Kidney (tissue), 14 donors: ENCODE measurements around the gene TCERG1L. TPM values are rescaled to one million over a fixed set of nuclear protein-coding genes. Genes with fewer than 3 reads are reported as not detected.
A peak's percentile ranks its signal among the peaks of the same experiment; 100 is the strongest.

Source experiments
- DNase-seq, 5 donors: peaks; one replicate each; pipeline ENCODE4 v3.0.0-alpha.2; 2013 to 2020
- FAIRE-seq: peaks from 2 replicates; lab custom pipeline; 2012; peaks lifted over from hg19 to GRCh38; lab: Jason Lieb, UNC
- H3K27ac ChIP-seq, 2 donors: one replicate each; pipeline ENCODE4 v1.7.0; 2013; ENCODE audit warnings: low read depth in 2 of 2, low read length in 2 of 2, inconsistent platforms in 1 of 2
- H3K27me3 ChIP-seq: one replicate; pipeline ENCODE4 v1.7.1; 2013; ENCODE audit warnings: low read length, inconsistent platforms; ENCODE audit not compliant: control insufficient read depth, insufficient read depth
- H3K36me3 ChIP-seq, 3 donors: one replicate each; pipeline versions ENCODE4 v1.7.0 to v1.7.1; 2013; ENCODE audit warnings: low read length in 3 of 3, control low read depth in 1 of 3, inconsistent platforms in 1 of 3; ENCODE audit not compliant: insufficient read depth in 3 of 3, control insufficient read depth in 2 of 3
- H3K4me1 ChIP-seq, 3 donors: one replicate each; pipeline versions ENCODE4 v1.7.0 to v1.7.1; 2013; ENCODE audit warnings: low read length in 3 of 3, inconsistent platforms in 1 of 3, low read depth in 1 of 3; ENCODE audit not compliant: control insufficient read depth in 2 of 3, insufficient read depth in 2 of 3
- H3K4me3 ChIP-seq, 3 donors: one replicate each; pipeline versions ENCODE4 v1.7.0 to v1.8.1; 2013; ENCODE audit warnings: low read length in 3 of 3, control low read depth in 1 of 3, inconsistent platforms in 1 of 3
- H3K9ac ChIP-seq, 3 donors: one replicate each; pipeline versions ENCODE4 v1.7.0 to v1.7.1; 2013; ENCODE audit warnings: low read length in 3 of 3, control low read depth in 1 of 3, inconsistent platforms in 1 of 3
- H3K9me3 ChIP-seq, 3 donors: one replicate each; pipeline versions ENCODE4 v1.7.0 to v1.7.1; 2013; ENCODE audit warnings: low read length in 3 of 3, control low read depth in 1 of 3, inconsistent platforms in 1 of 3; ENCODE audit not compliant: control insufficient read depth in 2 of 3, insufficient read depth in 1 of 3
- intact Hi-C: fragments of 100-400 bp; cut with DNase I; formaldehyde crosslinking; loops from one replicate; pipeline ENCODE4 v1.11.1; 2022
- polyA plus RNA-seq: library from polyadenylated mRNA; stranded (reverse); fragments of 350-450 nt; fragmentation: Illumina TruSeq; extraction: RNeasy Lipid Tissue Mini Kit (QIAGEN cat#74804); gene quantifications from one replicate; pipeline ENCODE4 v1.2.3, GENCODE V29; 2014; ENCODE audit warnings: low read depth, low replicate concordance; ENCODE audit not compliant: insufficient read depth
- total RNA-seq: library from RNA; stranded (reverse); fragmentation: NEBNext Ultra II Directional; extraction: Animal tissue kit (Norgen Biotek cat#: 25700); gene quantifications from one replicate; pipeline ENCODE4 v1.2.1, GENCODE V29; 2021
- TF ChIP-seq, protein P1 (sequence below): IDR thresholded peaks from 3 replicates; pipeline ENCODE4 v1.5.1; 2012; ENCODE audit warnings: mild to moderate bottlenecking, moderate library complexity, borderline replicate concordance; ENCODE audit not compliant: insufficient read depth; ENCODE audit errors: extremely low read depth
- donor health status: control.
- donor health status: control.
- donor health status: control.
- donor health status: control.
- donor health status: control.
- donor health status: DM: yes; HTN: yes; CAD: no.
- donor health status: Normal renal cell carcinoma (clear cell type).

Gene TCERG1L
- total and polyA plus RNA-seq, 2 donors from 2014 or later = not detected

DNA sequence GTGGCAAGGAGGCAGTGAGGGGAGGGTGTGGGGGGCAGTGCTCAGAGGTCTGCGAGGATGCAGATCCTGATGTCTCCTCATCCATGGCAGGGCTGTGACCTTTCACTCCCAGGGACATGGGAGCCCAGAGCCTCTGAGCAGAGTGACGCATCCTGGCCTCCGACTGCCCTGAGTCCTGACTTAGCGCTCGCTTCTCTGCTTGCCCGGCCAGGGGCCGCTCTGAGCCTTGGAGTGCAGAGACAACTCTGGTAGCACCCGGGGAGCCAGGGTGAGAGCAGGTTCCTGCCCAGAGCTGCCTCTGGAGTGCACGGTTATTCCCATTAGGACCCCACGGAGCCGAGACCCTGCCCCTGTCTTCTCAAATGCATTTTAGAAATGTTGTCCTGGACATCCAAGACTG, 188.0 kb downstream of the TCERG1L start:
- no peak overlapping the region for H3K27ac ChIP-seq
- H3K4me1 ChIP-seq = no peaks in the 10 kb centered on the region
- no peaks in the 10 kb centered on the region for H3K36me3 ChIP-seq
- intact Hi-C loops = no loop called here
- H3K9ac ChIP-seq = no peak overlapping the region
- no peaks in the 10 kb centered on the region for H3K9me3 ChIP-seq
- FAIRE-seq (no peak), DNase-seq (peak in 1 of 5 donors; percentile 63)
- H3K27me3 ChIP-seq = no peaks in the 10 kb centered on the region
- TF ChIP-seq, protein P1, sequence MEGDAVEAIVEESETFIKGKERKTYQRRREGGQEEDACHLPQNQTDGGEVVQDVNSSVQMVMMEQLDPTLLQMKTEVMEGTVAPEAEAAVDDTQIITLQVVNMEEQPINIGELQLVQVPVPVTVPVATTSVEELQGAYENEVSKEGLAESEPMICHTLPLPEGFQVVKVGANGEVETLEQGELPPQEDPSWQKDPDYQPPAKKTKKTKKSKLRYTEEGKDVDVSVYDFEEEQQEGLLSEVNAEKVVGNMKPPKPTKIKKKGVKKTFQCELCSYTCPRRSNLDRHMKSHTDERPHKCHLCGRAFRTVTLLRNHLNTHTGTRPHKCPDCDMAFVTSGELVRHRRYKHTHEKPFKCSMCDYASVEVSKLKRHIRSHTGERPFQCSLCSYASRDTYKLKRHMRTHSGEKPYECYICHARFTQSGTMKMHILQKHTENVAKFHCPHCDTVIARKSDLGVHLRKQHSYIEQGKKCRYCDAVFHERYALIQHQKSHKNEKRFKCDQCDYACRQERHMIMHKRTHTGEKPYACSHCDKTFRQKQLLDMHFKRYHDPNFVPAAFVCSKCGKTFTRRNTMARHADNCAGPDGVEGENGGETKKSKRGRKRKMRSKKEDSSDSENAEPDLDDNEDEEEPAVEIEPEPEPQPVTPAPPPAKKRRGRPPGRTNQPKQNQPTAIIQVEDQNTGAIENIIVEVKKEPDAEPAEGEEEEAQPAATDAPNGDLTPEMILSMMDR = no peak
- H3K4me3 ChIP-seq = no peak overlapping the region

DNA sequence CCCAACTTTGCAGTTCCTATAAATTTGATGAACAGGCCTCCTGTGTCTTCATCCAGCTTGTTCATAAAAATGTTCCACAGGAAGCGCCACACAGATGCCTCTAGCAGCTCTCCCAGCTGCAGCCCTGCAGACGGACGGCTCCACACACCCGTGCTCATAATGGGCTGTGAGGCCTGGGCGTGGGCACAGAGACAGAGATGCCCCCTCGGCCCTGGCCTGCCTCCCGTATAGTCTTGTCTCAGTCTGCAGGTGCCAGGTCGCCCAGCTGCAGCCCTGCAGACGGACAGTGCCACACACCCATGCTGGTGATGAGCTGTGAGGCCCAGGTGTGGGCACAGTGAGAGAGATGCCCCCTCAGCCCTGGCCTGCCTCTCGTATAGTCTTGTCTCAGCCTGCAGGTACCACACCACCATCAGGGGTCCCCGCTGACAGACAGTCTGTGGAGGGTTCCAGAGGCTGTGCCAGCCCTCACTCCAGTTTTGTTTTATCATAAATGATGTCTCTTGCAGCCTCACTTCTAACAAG, 189.9 kb downstream of the TCERG1L start:
- DNase-seq = peak in 1 of 5 donors; percentile 64
- no peak for FAIRE-seq

DNA sequence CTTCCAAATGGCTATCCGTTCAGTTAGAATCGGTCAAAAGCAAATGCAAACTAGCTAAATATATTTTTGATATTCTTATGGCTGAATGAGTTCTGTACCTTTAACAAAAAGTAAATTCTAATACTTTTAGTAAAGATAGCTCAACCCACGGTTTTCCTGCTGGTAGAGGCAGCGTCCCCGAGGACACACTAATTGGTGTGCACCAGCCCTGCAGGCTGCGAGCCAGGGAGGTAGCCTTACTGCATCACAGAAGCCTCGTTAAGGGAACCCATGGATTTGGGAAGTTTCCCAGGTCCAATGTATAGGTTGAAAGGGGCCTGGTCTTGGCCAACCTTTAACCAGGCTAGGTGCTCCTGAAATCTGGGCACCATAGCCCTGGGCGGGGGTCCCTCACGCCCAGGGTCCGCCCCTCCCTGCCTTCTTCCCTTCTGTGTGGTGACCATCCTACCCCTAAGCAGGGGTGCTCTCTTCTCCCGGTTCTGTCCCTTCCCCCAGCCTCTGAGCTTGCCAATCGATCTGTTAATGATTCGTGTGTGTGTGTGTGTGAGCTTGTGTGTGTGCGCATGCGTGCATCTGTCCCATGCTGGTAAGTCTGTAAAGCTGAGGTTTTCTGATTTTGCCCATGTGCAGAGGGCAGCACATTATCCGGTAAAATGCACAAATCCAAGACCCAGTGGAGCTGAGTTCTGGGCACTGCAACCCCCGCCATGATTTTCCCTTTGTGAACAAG, 191.7 kb downstream of the TCERG1L start:
- intact Hi-C loops = no loop called here
- Histone ChIP-seq H3K27ac (no peak overlapping the region), H3K27me3 (no peaks in the 10 kb centered on the region), H3K4me3 (no peak overlapping the region), H3K9ac (no peak overlapping the region), H3K9me3 (no peaks in the 10 kb centered on the region), H3K4me1 (no peaks in the 10 kb centered on the region), H3K36me3 (no peaks in the 10 kb centered on the region)
- no peak for FAIRE-seq
- TF ChIP-seq, protein P1 = no peak
- DNase-seq = peak in 1 of 5 donors; percentile 36

More for the DNA sequence above, 189.9 kb downstream of the TCERG1L start:
- Histone ChIP-seq H3K9me3 (no peaks in the 10 kb centered on the region), H3K27me3 (no peaks in the 10 kb centered on the region), H3K27ac (no peak overlapping the region), H3K4me3 (no peak overlapping the region), H3K9ac (no peak overlapping the region), H3K4me1 (no peaks in the 10 kb centered on the region), H3K36me3 (no peaks in the 10 kb centered on the region)
- TF ChIP-seq, protein P1 = no peak
- intact Hi-C loops = no loop called here
